ENCODE results near the gene TRMU.
A peak's percentile ranks its signal among the peaks of the same experiment; 100 is the strongest.

Gene TRMU

DNA sequence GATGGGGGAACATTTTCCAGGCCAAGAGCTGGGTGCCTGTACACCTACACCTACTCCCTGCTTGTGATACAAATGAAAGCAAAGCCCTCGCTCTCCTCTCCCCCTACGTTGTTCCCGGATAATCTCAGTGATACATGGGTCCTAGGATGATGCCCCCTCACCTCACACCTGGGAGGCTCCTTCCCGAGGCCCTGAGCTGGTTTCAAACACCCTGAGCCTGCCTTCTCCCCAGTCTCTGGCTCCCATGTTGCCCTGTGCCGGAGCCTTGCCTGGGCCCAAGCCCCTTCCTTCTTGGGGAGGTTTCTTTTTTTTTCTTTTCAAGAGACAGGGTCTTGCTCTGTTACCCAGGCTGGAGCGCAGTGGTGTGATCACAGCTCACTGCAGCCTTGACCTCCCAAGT lies 23.3 kb downstream of the TRMU start:
- DNase-seq = no peak

- DNase-seq = no peak
These were observed 23.8 kb downstream of the TRMU start for GRCh38 chr22:46359362-46359761.

DNA sequence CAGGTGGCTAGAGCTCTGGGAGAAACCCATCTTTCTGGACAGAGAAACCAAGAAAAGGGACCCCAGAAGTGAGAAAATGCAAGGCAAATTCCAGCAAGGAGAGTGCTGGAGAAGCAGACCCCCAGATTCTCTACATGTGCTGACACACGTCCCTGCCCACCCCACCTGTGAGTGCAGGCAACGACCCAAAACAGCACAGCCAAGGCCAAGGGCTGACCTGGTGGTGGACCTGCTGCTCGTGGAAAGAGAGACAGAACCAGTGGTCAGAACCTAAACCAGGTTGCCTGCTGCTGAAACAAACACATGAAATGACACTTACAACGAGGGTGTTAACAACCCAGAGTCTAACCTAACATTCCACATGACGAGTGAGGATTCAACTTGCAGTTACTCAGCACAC lies 24.6 kb downstream of the TRMU start:
- no peak for DNase-seq

GRCh38 chr22:46360891-46361290 lies 25.4 kb downstream of the TRMU start:
- DNase-seq = no peak

- DNase-seq = no peak
These were observed 26.3 kb downstream of the TRMU start for GRCh38 chr22:46361826-46362202.

- DNase-seq = no peak
These were observed 26.9 kb downstream of the TRMU start for GRCh38 chr22:46362203-46362933.

DNA sequence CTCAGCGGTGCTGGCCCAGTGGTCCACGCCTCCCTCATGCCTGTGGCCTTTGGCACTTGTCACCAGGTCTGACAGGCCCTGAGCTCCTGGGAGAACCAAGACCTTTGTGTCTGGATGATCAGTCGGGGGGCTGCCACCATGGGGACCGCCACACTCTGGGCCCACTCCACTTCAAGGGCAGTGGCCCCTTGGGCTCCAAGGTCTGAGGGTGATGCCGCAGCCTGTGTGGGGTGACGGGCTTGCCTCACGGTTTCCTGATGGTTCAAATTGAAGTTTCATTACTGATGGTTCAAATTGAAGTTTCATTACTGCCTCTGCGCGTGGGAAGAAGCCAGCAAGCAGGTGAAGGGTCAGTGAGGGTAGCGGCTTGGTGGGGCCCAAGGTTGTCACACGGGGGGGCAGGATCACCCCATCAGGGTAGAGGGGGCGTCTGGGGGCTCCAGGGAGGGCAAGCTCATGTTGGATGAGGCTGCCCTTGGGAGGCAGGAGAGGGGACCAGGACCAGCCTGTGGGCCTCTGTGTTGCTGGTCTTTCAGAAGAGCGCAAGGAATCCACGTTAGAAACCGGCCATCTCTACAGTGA lies 27.5 kb downstream of the TRMU start:
- no peak for DNase-seq

DNA sequence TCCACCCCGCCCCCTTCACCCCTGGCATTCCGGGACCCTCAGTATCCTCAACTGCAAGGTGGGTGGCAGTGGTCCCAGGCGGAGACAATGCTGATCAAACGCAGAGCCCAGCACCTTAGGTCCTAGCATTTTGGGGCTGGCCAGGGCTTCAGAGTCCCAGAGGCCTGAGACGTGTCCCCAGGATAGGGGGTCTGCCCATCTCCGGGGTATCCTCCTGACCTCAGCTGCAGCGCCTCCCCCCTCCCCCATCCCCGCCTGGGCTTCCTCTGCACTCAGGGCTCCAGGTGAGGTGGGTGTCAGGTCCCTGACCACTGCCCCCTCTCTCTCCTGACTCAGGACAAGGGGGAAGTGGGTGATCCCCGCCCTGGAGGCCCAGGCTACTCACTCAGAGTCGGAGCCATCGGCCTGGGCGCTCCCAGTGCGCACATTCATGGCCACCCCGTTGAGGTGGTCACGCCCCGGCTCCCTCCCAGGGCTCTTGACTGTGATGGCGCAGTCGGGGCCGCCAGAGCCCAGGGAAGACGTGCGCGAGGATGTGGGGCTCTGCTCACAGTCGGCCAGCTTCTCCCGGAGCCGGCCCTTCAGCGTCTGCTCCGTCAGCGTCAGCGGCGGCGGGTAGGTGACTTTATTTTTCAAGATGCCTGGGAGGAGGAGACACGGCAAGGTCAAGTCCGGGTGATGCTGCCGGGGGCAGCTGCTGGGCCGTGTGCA lies 28.3 kb downstream of the TRMU start:
- DNase-seq = no peak

- no peak for DNase-seq
These were observed 29.0 kb downstream of the TRMU start for GRCh38 chr22:46364341-46365165.

GRCh38 chr22:46365166-46365624 lies 29.7 kb downstream of the TRMU start:
- no peak for DNase-seq

- DNase-seq = no peak
These were observed 30.8 kb downstream of the TRMU start for GRCh38 chr22:46366327-46366731.

GRCh38 chr22:46366801-46367706 lies 31.5 kb downstream of the TRMU start:
- no peak for DNase-seq

DNA sequence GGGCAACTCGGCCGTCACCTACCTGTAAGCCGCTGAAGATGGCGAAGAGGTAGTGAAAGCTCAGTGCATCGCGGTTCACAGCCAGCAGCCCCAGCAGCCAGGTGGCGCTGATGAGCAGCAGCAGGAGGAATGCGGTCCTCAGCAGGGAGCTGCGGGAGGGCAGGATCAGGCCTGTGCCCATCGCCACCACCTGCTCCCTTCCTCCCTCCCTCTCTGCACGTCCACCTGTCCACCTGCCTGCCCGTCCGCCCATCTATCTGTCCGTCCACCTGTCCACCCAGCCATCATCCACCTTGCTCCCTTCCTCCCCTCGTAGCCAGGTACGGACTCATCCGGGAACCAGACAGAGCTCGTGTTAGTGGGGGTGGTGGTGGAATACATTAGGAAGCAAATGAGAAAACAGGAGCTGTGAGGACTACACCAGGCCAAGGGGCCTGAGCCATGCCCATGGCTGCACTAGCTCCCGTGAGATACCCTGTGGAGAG lies 32.2 kb downstream of the TRMU start:
- DNase-seq = peak; percentile 77

GRCh38 chr22:46368422-46368821 lies 32.9 kb downstream of the TRMU start:
- DNase-seq = no peak

- no peak for DNase-seq
These were observed 33.6 kb downstream of the TRMU start for GRCh38 chr22:46368871-46369715.

- no peak for DNase-seq
These were observed 34.4 kb downstream of the TRMU start for GRCh38 chr22:46369716-46370583.

DNA sequence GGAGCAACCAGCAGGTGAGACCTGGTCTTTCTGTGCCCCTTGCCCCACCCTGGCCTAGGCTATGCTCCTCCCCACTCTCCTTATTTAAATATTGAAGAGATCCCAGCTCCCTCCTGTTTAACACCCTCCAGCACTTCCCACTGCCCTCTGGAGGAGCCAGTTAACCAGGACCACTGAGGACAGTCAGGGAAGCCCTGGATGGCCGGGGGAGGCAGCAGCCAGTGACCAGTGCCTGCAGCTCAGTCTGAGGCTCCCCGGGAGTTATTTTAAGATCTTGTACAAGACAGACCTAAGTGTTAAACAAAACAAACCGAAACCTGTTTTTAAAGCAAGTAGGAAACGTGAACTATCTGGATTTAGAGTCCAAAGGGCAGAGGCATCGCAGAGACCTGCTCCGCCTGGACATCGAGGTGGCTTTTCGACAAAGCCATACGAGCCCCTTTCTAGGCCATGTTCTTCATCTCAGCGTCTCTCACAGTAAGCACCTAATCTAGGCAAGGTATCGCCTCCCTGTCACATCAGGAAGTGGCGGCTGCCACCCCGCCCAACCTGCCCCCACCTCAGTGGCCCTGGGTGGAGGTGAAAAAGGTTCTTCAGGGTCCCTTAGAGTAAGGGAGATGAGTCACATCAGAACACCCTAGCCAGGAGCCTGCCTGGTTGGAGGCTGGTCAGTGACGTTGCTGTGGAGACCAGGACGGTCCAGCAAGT lies 35.2 kb downstream of the TRMU start:
- peak; percentile 54 for DNase-seq

DNA sequence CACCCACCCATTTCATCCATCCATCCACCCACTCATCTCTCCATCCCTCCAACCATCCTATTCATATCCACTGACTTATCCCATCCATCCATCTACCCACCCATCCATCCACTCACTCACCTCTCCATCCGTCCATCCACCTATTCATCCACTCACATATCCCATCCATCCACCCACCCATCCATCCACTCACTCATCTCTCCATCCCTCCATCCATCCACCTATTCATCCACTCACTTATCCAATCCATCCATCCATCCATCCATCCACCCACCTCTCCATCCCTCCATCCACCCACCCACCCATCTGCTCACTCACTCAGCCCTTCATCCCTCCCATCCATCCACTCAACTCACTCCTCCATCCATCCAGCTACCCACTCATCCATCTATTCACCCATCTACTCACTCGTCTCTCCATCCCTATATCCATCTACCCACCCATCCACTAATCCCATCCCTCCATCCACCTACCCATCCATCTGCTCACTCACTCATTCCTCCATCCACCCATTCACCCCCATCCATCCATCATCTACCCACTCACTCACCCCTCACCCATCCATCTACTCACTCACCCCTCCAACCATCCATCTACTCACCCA lies 36.2 kb downstream of the TRMU start:
- no peak for DNase-seq

DNA sequence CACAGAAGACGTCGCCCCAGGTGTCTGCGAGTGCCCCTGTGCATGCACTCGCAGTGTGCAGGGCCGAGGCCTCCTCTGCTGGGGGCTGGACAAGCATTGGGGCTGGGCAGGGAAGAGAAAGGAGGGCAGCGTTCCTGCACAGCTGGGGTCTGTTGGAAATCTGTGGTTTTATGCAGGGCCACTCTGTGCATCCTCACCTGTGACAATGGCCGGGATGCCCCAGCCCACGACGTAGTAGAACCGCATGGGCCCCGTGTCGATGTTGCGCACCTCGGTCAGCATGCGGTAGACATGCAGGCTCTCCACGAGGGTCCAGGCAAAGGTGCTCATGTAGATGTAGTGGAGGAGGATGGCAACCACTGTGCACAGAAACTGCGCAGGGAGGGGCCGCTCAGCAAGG lies 37.2 kb downstream of the TRMU start:
- DNase-seq = no peak
